Gastroesophageal sphincter (tissue), 4 donors: ENCODE results near the gene FGD5. TPM values are rescaled to one million over a fixed set of nuclear protein-coding genes. Genes with fewer than 3 reads are reported as not detected.

Experiments
- ATAC-seq: fragments of 150-250 bp; one replicate; pipeline ENCODE4 v1.9.1; 2016; ENCODE audit warnings: mild to moderate bottlenecking, moderate library complexity
- H3K27ac ChIP-seq, 4 donors: fragments of 200-600 bp; sonication (generic) in 3 of 4; 1 replicate in 3 of 4; 2 replicates in 1 of 4; pipeline ENCODE4 v1.5.1; 2016 to 2019
- H3K27me3 ChIP-seq: fragments of 200-600 bp; sonication (generic); one replicate; pipeline ENCODE4 v1.5.1; 2019
- H3K36me3 ChIP-seq, 2 donors: fragments of 200-600 bp; sonication (generic); one replicate each; pipeline ENCODE4 v1.5.1; 2019; ENCODE audit warnings: control low read depth in 1 of 2
- H3K4me1 ChIP-seq, 3 donors: fragments of 200-600 bp; sonication (generic); 1 replicate in 2 of 3; 2 replicates in 1 of 3; pipeline ENCODE4 v1.5.1; 2016 to 2019; ENCODE audit warnings: control low read depth in 2 of 3
- H3K4me3 ChIP-seq, 2 donors: fragments of 200-600 bp; sonication (generic); one replicate each; pipeline ENCODE4 v1.5.1; 2019; ENCODE audit warnings: mild to moderate bottlenecking in 1 of 2, moderate library complexity in 1 of 2
- H3K9me3 ChIP-seq, 3 donors: fragments of 200-600 bp; sonication (generic); one replicate each; pipeline ENCODE4 v1.5.1; 2017 to 2019; ENCODE audit warnings: control low read depth in 2 of 3
- EP300 ChIP-seq: sonication (generic); formaldehyde crosslinking; IDR thresholded peaks from one replicate; pipeline ENCODE4 v1.6.1; 2017; ENCODE audit warnings: antibody characterized with exemption, mild to moderate bottlenecking
- POLR2A ChIP-seq, 2 donors: fragments of 450-650 bp; IDR thresholded peaks; one replicate each; pipeline ENCODE4 v1.6.1; 2017; ENCODE audit warnings: antibody characterized with exemption in 2 of 2, mild to moderate bottlenecking in 2 of 2, moderate library complexity in 1 of 2
- POLR2AphosphoS5 ChIP-seq: sonication (generic); formaldehyde crosslinking; IDR thresholded peaks from one replicate; pipeline ENCODE4 v1.6.1; 2017; ENCODE audit warnings: antibody characterized with exemption
- WGBS, 2 donors: methylation state at CpG; one replicate each; pipeline ENCODE4 v1.1.5; 2018; ENCODE audit warnings: low coverage in 1 of 2; 5-methylcytosine and 5-hydroxymethylcytosine counted together
- total RNA-seq, 4 donors: library from RNA; depleted of rRNA; stranded (reverse); fragments of >200 nt; gene quantifications; one replicate each; pipeline ENCODE4 v1.1.0, GENCODE V29; 2016
- TF ChIP-seq, protein P1 (sequence below), 4 experiments: fragments of 200-600 bp in 2 of 4; fragments of 450-650 bp in 2 of 4; sonication (generic) in 1 of 4; IDR thresholded peaks; one replicate each; pipeline ENCODE4 v1.5.1; 2017 to 2019; ENCODE audit warnings: antibody characterized with exemption in 4 of 4, mild to moderate bottlenecking in 2 of 4, moderate library complexity in 2 of 4

The FGD5 gene
- total RNA-seq, 4 donors from 2014 or later: 16.1 to 18.7 (median 17.3) TPM

DNA sequence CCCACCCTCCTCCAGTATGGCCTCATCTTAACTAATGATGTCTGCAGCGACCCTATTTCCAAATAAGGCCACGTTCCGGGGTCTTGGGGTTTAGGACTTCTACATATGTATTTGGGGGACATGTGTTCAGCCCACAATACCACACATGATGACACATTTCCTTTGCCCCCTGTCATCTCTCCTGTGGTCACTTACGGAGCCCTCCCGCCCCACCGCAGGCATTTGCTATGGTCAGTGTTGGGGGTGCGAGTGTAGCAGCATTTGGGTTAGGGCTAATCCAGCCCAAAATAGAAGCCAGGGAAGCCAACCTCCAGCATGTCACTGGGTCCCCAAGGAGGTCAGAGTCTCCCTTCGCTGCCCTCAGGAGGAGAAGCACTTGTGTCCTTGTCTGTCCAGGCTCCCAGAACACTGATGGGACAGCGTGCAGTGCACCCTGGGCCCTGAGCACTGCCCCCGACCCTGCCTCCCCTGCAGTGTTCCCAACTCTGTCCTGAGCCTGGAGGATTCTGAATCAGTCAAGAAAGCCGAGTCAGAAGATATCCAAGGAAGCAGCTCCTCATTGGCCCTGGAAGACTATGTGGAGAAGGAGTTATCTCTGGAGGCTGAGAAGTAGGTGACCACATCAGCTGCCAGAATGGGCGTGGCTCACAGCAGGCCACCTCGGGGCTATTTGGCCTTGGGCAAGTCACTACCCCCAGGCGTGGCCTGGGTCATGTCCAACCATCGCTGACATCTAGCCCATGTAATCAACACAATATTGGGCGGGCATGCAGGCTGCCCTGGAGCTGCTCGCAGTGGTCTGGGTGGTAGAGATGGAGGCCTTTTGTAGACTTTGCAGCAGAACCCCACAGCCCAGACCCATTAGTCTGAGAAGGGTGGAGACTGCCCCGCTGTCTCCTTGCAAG lies 46.9 kb upstream of the FGD5 start:
- WGBS, 2 donors: 68% methylated on average over 5 of the region's 18 CpGs; no CpG with 5 or more reads in 1 of the 2 donors
- no peak overlapping the region for H3K27ac ChIP-seq
- H3K4me3 ChIP-seq: no peak overlapping the region
- H3K9me3 ChIP-seq: no peaks in the 10 kb centered on the region
- no peaks in the 10 kb centered on the region for H3K4me1 ChIP-seq
- TF ChIP-seq, protein P1, sequence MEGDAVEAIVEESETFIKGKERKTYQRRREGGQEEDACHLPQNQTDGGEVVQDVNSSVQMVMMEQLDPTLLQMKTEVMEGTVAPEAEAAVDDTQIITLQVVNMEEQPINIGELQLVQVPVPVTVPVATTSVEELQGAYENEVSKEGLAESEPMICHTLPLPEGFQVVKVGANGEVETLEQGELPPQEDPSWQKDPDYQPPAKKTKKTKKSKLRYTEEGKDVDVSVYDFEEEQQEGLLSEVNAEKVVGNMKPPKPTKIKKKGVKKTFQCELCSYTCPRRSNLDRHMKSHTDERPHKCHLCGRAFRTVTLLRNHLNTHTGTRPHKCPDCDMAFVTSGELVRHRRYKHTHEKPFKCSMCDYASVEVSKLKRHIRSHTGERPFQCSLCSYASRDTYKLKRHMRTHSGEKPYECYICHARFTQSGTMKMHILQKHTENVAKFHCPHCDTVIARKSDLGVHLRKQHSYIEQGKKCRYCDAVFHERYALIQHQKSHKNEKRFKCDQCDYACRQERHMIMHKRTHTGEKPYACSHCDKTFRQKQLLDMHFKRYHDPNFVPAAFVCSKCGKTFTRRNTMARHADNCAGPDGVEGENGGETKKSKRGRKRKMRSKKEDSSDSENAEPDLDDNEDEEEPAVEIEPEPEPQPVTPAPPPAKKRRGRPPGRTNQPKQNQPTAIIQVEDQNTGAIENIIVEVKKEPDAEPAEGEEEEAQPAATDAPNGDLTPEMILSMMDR (IDR thresholded peaks at IDR 0.05): no peak
- TF ChIP-seq POLR2A (IDR thresholded peaks at IDR 0.05): no peak
- no peak for TF ChIP-seq EP300
- no peak for TF ChIP-seq POLR2AphosphoS5
- no peak for ATAC-seq
- no peaks in the 10 kb centered on the region for H3K27me3 ChIP-seq
- H3K36me3 ChIP-seq: no peaks in the 10 kb centered on the region

DNA sequence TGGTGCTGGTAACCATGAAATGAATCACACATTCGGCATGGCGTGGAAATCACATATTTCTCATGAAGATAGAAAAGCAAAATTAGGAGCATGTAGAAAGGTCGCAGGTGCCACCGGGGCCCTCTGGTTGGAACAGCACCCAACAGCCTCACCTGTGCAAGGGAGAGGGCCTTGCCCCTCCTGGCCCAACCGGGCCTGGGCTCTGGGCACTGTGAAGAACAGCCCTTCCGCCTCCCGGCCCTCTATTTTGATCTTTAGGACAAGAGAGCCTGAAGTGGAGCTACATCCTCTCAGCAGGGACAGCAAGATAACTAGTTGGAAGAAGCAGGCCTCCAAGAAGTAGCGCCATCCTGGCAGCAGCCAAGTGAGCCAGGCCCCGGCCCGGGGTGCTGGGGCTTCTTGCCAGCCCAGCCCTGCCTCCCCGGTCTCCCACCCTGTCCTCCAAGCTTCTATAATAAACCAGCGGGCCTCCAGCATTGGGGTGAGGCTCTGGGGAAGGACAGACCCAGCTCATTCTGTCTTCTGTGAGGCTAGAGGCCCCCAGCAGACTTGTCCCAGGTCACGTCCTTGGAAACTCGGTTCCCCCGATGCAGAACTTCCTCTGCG lies 46.1 kb upstream of the FGD5 start:
- ATAC-seq: no peak
- H3K27ac ChIP-seq: no peak overlapping the region
- H3K4me1 ChIP-seq: no peaks in the 10 kb centered on the region
- TF ChIP-seq POLR2A (IDR thresholded peaks at IDR 0.05): no peak
- TF ChIP-seq POLR2AphosphoS5: no peak
- TF ChIP-seq EP300: no peak
- TF ChIP-seq, protein P1 (IDR thresholded peaks at IDR 0.05): no peak
- no peak overlapping the region for H3K4me3 ChIP-seq
- peaks cover 0 to 3% (median 0%) of the 10 kb centered on the region in 3 donors for H3K9me3 ChIP-seq
- no peaks in the 10 kb centered on the region for H3K36me3 ChIP-seq
- no peaks in the 10 kb centered on the region for H3K27me3 ChIP-seq
- 87 to 90% methylated on average over 2 to 12 of the region's 16 CpGs for WGBS, 2 donors

- TF ChIP-seq EP300 (no peak), POLR2AphosphoS5 (no peak), POLR2A (IDR thresholded peaks at IDR 0.05) (no peak)
- TF ChIP-seq, protein P1 (IDR thresholded peaks at IDR 0.05): no peak
- Histone ChIP-seq H3K9me3 (peaks cover 0 to 9% (median 0%) of the 10 kb centered on the region in 3 donors), H3K36me3 (no peaks in the 10 kb centered on the region), H3K27me3 (no peaks in the 10 kb centered on the region), H3K4me3 (no peak overlapping the region), H3K4me1 (no peaks in the 10 kb centered on the region), H3K27ac (no peak overlapping the region)
- no peak for ATAC-seq
Measured at GRCh38 chr3:14773281-14773680, 45.5 kb upstream of the FGD5 start.

DNA sequence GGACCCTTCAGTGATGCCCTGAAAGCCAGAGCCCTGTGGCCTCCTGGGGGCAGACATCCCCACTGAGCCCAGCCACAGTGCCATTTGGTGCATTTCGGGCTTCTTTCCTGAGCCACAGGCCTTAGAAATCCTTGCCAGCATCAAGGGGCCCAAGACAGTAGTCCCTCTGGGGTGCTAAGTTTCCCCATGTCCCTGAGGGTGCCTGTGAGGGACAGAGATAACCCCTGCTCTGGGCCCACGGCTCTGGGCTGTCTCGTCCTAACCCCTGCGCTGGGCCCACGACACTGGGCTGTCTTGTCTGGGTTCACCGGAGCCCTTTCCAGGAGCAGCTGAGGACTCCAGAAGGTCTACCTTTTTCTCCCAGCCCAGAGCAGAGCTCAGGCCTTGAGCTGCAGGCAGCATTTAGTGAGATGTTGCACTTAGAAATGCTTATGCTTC lies 45.1 kb upstream of the FGD5 start:
- no peak for ATAC-seq
- TF ChIP-seq, protein P1 (IDR thresholded peaks at IDR 0.05): no peak
- TF ChIP-seq POLR2A (IDR thresholded peaks at IDR 0.05) (no peak), EP300 (no peak), POLR2AphosphoS5 (no peak)
- Histone ChIP-seq H3K4me3 (no peak overlapping the region), H3K27ac (no peak overlapping the region), H3K9me3 (peaks cover 0 to 13% (median 0%) of the 10 kb centered on the region in 3 donors), H3K36me3 (no peaks in the 10 kb centered on the region), H3K27me3 (no peaks in the 10 kb centered on the region), H3K4me1 (no peaks in the 10 kb centered on the region)
- 100% methylated on average over 3 of the region's 6 CpGs; no CpG with 5 or more reads in 1 of the 2 donors for WGBS, 2 donors
